Chondrocyte (in vitro differentiated cells): ENCODE results near the gene GAS6. TPM values are rescaled to one million over a fixed set of nuclear protein-coding genes. Genes with fewer than 3 reads are reported as not detected.
A peak's percentile ranks its signal among the peaks of the same experiment; 100 is the strongest.
"Not testable (repeated sequence)": the region's sequence is repeated elsewhere in the genome, so short reads cannot be mapped to it uniquely, and the experiment has no call there.

ENCODE experiments used
- DNase-seq: peaks from one replicate; pipeline ENCODE4 v3.0.0; 2021; ENCODE audit warnings: mixed read lengths, low spot score
- H3K27ac Mint-ChIP-seq: one replicate; pipeline ENCODE4 v1.8.0; 2021; ENCODE audit warnings: mild to moderate bottlenecking, moderate library complexity, mixed read lengths; ENCODE audit not compliant: unreplicated experiment
- H3K27me3 Mint-ChIP-seq: 2 replicates; pipeline ENCODE4 v1.8.0; 2021; ENCODE audit warnings: low read depth, mixed read lengths
- H3K36me3 Mint-ChIP-seq: 2 replicates; pipeline ENCODE4 v1.8.0; 2021; ENCODE audit warnings: low read depth, mixed read lengths
- H3K4me1 Mint-ChIP-seq: 2 replicates; pipeline ENCODE4 v1.8.0; 2021; ENCODE audit warnings: low read depth, mild to moderate bottlenecking, mixed read lengths
- H3K4me3 Mint-ChIP-seq: one replicate; pipeline ENCODE4 v1.8.0; 2021; ENCODE audit warnings: mild to moderate bottlenecking, moderate library complexity, mixed read lengths; ENCODE audit not compliant: unreplicated experiment
- H3K9me3 Mint-ChIP-seq: 2 replicates; pipeline ENCODE4 v1.8.0; 2021; ENCODE audit warnings: low read depth, mixed read lengths
- CTCF ChIP-seq: fragments of 200-600 bp; sonication (generic); IDR thresholded peaks from 2 replicates; pipeline ENCODE4 v1.5.0; 2021; ENCODE audit warnings: antibody characterized with exemption, mild to moderate bottlenecking, moderate library complexity
- total RNA-seq: library from RNA; stranded (reverse); gene quantifications from 3 replicates; pipeline ENCODE4 v1.2.1, GENCODE V29; 2021

Gene GAS6
- total RNA-seq, 1 donor from 2014 or later: 111 TPM

GRCh38 chr13:113837560-113838355 lies 26.1 kb downstream of the GAS6 start:
- peak overlapping the region; percentile 67 for H3K4me3 Mint-ChIP-seq
- no peaks in the 10 kb centered on the region for H3K27me3 Mint-ChIP-seq

GRCh38 chr13:113836768-113837559 lies 26.9 kb downstream of the GAS6 start:
- H3K9me3 Mint-ChIP-seq: no peaks in the 10 kb centered on the region

More at GRCh38 chr13:113837560-113838355, 26.1 kb downstream of the GAS6 start:
- Mint-ChIP-seq H3K9me3 (no peaks in the 10 kb centered on the region), H3K36me3 (peaks cover 9% of the 10 kb centered on the region), H3K27ac (peak overlapping the region; percentile 100), H3K4me1 (peaks cover 22% of the 10 kb centered on the region)
- TF ChIP-seq CTCF: no peak
- no peak for DNase-seq

GRCh38 chr13:113835461-113836270 lies 28.2 kb downstream of the GAS6 start:
- DNase-seq: no peak
- Mint-ChIP-seq H3K27ac (peak overlapping the region; percentile 61), H3K4me3 (no peak overlapping the region), H3K4me1 (peaks cover 22% of the 10 kb centered on the region), H3K36me3 (peaks cover 11% of the 10 kb centered on the region), H3K9me3 (no peaks in the 10 kb centered on the region), H3K27me3 (no peaks in the 10 kb centered on the region)
- no peak for TF ChIP-seq CTCF

More at GRCh38 chr13:113836768-113837559, 26.9 kb downstream of the GAS6 start:
- TF ChIP-seq CTCF: no peak
- H3K4me3 Mint-ChIP-seq: peak overlapping the region; percentile 67
- DNase-seq: no peak
- H3K27ac Mint-ChIP-seq: peak overlapping the region; percentile 100
- peaks cover 9% of the 10 kb centered on the region for H3K36me3 Mint-ChIP-seq
- peaks cover 22% of the 10 kb centered on the region for H3K4me1 Mint-ChIP-seq
- no peaks in the 10 kb centered on the region for H3K27me3 Mint-ChIP-seq

DNA sequence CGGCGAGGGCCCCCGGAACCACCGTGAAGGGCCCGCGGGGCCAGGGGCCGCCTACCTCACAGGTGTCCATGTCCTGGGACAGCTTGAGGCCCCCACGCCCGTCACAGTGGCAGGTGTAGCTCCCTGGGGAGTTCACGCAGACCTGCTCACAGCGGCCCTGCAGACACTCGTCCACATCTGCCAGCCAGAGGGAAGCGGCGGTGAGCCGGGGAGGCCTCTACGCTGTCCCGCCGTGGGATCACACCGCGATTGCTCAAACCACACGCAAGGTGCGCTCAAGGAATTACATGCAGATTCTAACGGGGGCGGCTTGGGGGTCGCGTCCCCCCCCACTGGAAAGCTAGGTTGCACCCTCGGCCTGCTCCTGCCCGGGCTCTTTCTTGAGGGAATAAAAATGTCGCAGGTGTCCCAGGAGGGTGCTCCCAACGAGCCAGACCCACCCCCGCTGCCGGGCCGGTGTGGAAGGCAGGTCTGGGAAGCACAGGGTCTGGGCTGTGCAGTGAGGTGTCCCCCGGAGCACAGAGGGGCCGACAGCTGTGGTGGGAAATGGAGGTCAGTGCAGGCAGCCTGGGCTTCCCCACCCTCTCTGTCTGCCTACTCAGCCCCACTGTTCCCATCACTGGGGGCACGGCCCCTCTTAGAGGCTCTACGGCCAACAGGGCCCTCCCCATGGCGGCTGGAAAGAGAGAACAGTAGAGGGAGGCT lies 29.2 kb downstream of the GAS6 start:
- Mint-ChIP-seq H3K4me3 (no peak overlapping the region), H3K27me3 (no peaks in the 10 kb centered on the region), H3K9me3 (no peaks in the 10 kb centered on the region), H3K27ac (no peak overlapping the region), H3K4me1 (peaks cover 22% of the 10 kb centered on the region), H3K36me3 (peaks cover 11% of the 10 kb centered on the region)
- no peak for DNase-seq
- TF ChIP-seq CTCF: no peak

GRCh38 chr13:113834006-113834405 lies 29.9 kb downstream of the GAS6 start:
- Mint-ChIP-seq H3K4me1 (peaks cover 21% of the 10 kb centered on the region), H3K36me3 (peaks cover 11% of the 10 kb centered on the region)
- not testable (repeated sequence) for DNase-seq, H3K9me3 Mint-ChIP-seq, H3K4me3 Mint-ChIP-seq, H3K27ac Mint-ChIP-seq, H3K27me3 Mint-ChIP-seq
